DND-41 (cell line): ENCODE measurements around the gene OSTM1.

Source experiments
- ATAC-seq: fragments of 200-7000 bp; cut with Tn5 transposase; 3 replicates; pipeline ENCODE4 v1.9.1; 2021; ENCODE audit warnings: low read depth; ENCODE audit not compliant: insufficient read depth
- DNase-seq: peaks from one replicate; pipeline ENCODE4 v3.0.0-alpha.2; 2020
- H2AFZ ChIP-seq: 2 replicates; pipeline ENCODE4 v1.6.0; 2012; ENCODE audit warnings: low read depth, low read length
- H3K27ac ChIP-seq: 2 replicates; pipeline ENCODE4 v1.5.1; 2012; ENCODE audit warnings: low read length, inconsistent platforms
- H3K27me3 ChIP-seq: fragments of 200-600 bp; sonication (generic); 2 replicates; pipeline ENCODE4 v1.6.0; 2012; ENCODE audit warnings: low read length, mild to moderate bottlenecking, inconsistent platforms; ENCODE audit not compliant: insufficient read depth, poor library complexity
- H3K36me3 ChIP-seq: 2 replicates; pipeline ENCODE4 v1.5.1; 2012; ENCODE audit warnings: low read length, inconsistent platforms; ENCODE audit not compliant: insufficient read depth
- H3K4me1 ChIP-seq: 2 replicates; pipeline ENCODE4 v1.5.1; 2012; ENCODE audit warnings: mild to moderate bottlenecking, low read length; ENCODE audit not compliant: insufficient read depth
- H3K4me2 ChIP-seq: 2 replicates; pipeline ENCODE4 v1.6.0; 2012; ENCODE audit warnings: mild to moderate bottlenecking, moderate library complexity, low read length, inconsistent platforms; ENCODE audit not compliant: insufficient read depth
- H3K4me3 ChIP-seq, 2 experiments: fragments of 200-600 bp in 1 of 2; shearing (Covaris generic) in 1 of 2; 2 replicates each; pipeline ENCODE4 v1.5.1; 2012 to 2016; ENCODE audit warnings: inconsistent platforms in 2 of 2, low read length in 2 of 2, mild to moderate bottlenecking in 2 of 2, low read depth in 1 of 2, moderate library complexity in 1 of 2
- H3K79me2 ChIP-seq: 2 replicates; pipeline ENCODE4 v1.6.0; 2012; ENCODE audit warnings: low read length, inconsistent platforms; ENCODE audit not compliant: insufficient read depth
- H3K9ac ChIP-seq: 2 replicates; pipeline ENCODE4 v1.6.0; 2012; ENCODE audit warnings: low read depth, mild to moderate bottlenecking, inconsistent platforms, low read length, moderate library complexity
- H3K9me3 ChIP-seq: 2 replicates; pipeline ENCODE4 v1.5.1; 2012; ENCODE audit warnings: low read length, moderate library complexity, mild to moderate bottlenecking, inconsistent platforms; ENCODE audit not compliant: insufficient read depth, severe bottlenecking
- H4K20me1 ChIP-seq: 2 replicates; pipeline ENCODE4 v1.6.0; 2012; ENCODE audit warnings: low read length; ENCODE audit not compliant: insufficient read depth
- EZH2 ChIP-seq: IDR thresholded peaks from 3 replicates; pipeline ENCODE4 v1.6.1; 2012; ENCODE audit warnings: borderline replicate concordance, low read depth, mild to moderate bottlenecking, moderate library complexity, low read length, inconsistent platforms; ENCODE audit not compliant: severe bottlenecking
- TF ChIP-seq, protein P1 (sequence below): IDR thresholded peaks from 2 replicates; pipeline ENCODE4 v1.5.1; 2012; ENCODE audit warnings: borderline replicate concordance, low read length, moderate library complexity, mild to moderate bottlenecking; ENCODE audit not compliant: poor library complexity, severe bottlenecking; ENCODE audit errors: extremely low read depth

The OSTM1 gene

DNA sequence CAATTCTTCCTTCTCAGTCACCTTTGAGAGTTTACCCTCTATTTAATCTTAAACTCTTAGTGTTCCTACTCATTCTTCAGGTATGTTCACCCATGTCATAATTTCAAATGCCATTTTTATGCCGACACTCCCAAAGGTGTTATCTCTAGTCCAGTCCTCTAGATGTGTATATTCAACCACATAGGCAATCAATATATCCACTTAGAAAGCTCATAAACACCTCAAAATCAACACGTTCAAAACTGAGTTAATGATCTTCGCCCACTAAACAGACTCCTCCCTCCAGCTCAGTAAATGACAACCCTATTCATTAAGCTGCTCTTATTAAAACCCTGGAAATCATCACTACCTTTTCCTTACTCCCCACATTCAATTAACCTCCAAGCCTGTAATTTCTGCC lies 6.4 kb downstream of the OSTM1 start:
- peaks cover 16% of the 10 kb centered on the region for H3K4me1 ChIP-seq
- no peaks in the 10 kb centered on the region for H3K79me2 ChIP-seq
- DNase-seq (no peak), ATAC-seq (no peak)
- H3K9me3 ChIP-seq = no peaks in the 10 kb centered on the region
- no peak overlapping the region for H3K9ac ChIP-seq
- no peak overlapping the region for H3K4me3 ChIP-seq
- peaks cover 7% of the 10 kb centered on the region; the same call in 1 of the 2 replicates for H3K36me3 ChIP-seq
- no peak overlapping the region for H2AFZ ChIP-seq
- TF ChIP-seq, protein P1, sequence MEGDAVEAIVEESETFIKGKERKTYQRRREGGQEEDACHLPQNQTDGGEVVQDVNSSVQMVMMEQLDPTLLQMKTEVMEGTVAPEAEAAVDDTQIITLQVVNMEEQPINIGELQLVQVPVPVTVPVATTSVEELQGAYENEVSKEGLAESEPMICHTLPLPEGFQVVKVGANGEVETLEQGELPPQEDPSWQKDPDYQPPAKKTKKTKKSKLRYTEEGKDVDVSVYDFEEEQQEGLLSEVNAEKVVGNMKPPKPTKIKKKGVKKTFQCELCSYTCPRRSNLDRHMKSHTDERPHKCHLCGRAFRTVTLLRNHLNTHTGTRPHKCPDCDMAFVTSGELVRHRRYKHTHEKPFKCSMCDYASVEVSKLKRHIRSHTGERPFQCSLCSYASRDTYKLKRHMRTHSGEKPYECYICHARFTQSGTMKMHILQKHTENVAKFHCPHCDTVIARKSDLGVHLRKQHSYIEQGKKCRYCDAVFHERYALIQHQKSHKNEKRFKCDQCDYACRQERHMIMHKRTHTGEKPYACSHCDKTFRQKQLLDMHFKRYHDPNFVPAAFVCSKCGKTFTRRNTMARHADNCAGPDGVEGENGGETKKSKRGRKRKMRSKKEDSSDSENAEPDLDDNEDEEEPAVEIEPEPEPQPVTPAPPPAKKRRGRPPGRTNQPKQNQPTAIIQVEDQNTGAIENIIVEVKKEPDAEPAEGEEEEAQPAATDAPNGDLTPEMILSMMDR = no peak
- no peak for TF ChIP-seq EZH2
- no peaks in the 10 kb centered on the region for H4K20me1 ChIP-seq
- no peak overlapping the region for H3K4me2 ChIP-seq
- no peak overlapping the region for H3K27ac ChIP-seq
- H3K27me3 ChIP-seq = no peaks in the 10 kb centered on the region

DNA sequence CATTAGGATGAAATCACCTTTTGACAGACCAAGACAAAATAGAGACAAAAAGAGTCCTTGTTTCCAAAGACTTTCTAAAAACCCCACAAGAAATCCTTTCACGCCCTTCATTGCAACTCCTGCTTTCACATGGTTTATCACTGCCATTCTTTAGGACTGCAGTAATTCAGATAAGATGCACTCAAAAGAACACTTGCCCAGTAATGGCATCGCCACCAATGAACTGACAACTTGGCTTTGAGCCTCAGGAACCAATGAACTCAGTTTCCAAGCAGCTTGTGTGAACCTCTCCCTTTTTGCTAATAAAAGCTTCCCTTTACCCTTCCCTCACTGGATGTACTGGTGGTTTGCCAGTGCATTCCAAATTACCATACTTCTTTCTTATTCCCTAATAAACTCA lies 21.8 kb downstream of the OSTM1 start:
- Histone ChIP-seq H3K4me2 (no peak overlapping the region), H3K27ac (no peak overlapping the region), H3K9ac (no peak overlapping the region), H4K20me1 (no peaks in the 10 kb centered on the region), H3K4me3 (no peak overlapping the region), H3K9me3 (no peaks in the 10 kb centered on the region), H3K4me1 (no peaks in the 10 kb centered on the region), H3K36me3 (peaks cover 27% of the 10 kb centered on the region; the same call in 1 of the 2 replicates), H2AFZ (no peak overlapping the region), H3K79me2 (no peaks in the 10 kb centered on the region), H3K27me3 (no peaks in the 10 kb centered on the region)
- TF ChIP-seq, protein P1 = no peak
- TF ChIP-seq EZH2 = no peak
- DNase-seq = no peak
- ATAC-seq = no peak

DNA sequence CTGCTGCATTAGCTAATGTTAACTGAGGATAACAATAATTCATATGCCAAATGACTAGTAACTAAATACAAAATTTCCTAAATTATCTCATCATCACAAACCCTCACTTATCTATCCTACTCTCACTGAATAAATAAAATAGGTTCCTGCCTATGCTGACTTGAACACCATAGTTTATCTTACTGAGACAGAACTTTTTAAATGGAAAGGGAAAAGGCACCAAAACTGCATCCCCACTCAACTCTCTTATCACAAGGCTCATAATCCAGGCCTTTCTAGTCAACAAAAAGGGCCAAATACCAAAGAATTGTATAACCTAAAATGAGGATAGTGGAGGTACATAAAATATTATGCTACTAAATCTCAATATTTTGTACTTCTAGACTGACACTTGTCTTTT lies 23.1 kb downstream of the OSTM1 start:
- Histone ChIP-seq H3K4me3 (no peak overlapping the region), H3K79me2 (no peaks in the 10 kb centered on the region), H3K4me2 (no peak overlapping the region), H3K36me3 (peaks cover 29% of the 10 kb centered on the region; the same call in 1 of the 2 replicates), H3K9ac (no peak overlapping the region), H3K27ac (no peak overlapping the region), H3K9me3 (no peaks in the 10 kb centered on the region), H4K20me1 (no peaks in the 10 kb centered on the region), H2AFZ (no peak overlapping the region), H3K27me3 (no peaks in the 10 kb centered on the region), H3K4me1 (no peaks in the 10 kb centered on the region)
- DNase-seq (no peak), ATAC-seq (no peak)
- TF ChIP-seq, protein P1 = no peak
- TF ChIP-seq EZH2 = no peak

DNA sequence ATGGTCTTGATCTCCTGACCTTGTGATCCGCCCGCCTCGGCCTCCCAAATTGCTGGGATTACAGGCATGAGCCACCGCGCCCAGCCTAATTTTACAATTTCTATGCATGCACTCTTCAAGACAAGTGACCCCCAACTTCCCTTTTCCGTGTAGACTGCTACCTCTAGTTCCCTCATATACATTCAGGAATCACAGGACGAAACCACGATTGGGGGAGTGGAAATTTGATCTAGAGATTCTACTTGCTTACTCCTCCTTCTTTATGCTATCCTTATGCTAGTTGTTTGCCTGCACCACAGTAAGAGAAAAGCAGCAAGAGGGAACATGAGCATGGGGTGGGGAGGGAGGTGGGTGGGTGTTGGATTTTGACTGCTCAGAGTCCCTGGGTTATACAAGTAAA lies 34.9 kb downstream of the OSTM1 start:
- H3K9ac ChIP-seq = no peak overlapping the region
- H3K4me2 ChIP-seq = no peak overlapping the region
- no peaks in the 10 kb centered on the region for H4K20me1 ChIP-seq
- peaks cover 40% of the 10 kb centered on the region; the same call in 1 of the 2 replicates for H3K36me3 ChIP-seq
- H3K79me2 ChIP-seq = no peaks in the 10 kb centered on the region
- H3K4me3 ChIP-seq = no peak overlapping the region
- DNase-seq = no peak
- no peak overlapping the region for H2AFZ ChIP-seq
- H3K4me1 ChIP-seq = no peaks in the 10 kb centered on the region
- H3K27ac ChIP-seq = no peak overlapping the region
- TF ChIP-seq, protein P1 = no peak
- no peak for TF ChIP-seq EZH2
- H3K27me3 ChIP-seq = no peaks in the 10 kb centered on the region
- ATAC-seq = no peak
- no peaks in the 10 kb centered on the region for H3K9me3 ChIP-seq
